Activated CD4-positive, CD25-positive, alpha-beta regulatory T cell treated with anti-CD3 and anti-CD28 coated beads, Interleukin-2, amount 50 U/mL, for 24 hours (primary cell): ENCODE measurements around the gene KCNQ2.

Source experiments
- ATAC-seq, 2 donors: fragments of 150-1000 bp; cut with Tn5 transposase; one replicate each; pipeline ENCODE4 v1.10.0; 2021; ENCODE audit warnings: mild to moderate bottlenecking in 1 of 2, moderate library complexity in 1 of 2

The KCNQ2 gene

DNA sequence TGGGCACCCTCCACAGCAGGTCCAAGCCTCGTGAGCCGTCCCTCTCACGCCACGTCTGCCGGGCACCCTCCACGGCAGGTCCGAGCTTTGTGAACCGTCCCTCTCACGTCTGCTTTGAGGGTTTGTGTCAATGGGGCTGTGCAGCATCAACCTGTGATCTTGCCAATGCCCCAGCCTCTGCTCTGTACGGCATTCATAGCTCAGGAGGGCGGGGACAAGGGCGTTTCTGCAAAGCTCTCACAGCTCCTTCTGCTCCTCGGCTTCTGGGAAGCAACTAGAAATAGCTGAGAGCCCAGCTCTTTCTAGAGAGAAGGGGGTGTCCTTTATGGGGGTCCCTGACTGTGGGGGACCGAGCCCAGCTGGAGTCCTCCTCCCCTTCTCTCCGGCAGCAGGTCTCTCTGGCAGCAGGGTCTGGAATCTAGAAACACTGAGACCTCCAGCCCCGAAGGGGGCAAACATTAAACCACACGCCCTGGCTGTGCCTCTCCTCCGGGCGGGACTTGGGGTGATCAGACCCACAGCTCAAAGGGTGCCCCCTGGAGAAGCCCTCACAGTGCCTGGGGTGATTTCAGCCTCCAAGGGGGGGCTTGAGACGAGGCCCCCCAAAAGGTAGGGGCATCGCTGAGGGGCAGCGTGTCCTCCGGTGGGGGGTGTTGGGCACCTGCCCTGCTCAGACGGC lies 70.1 kb downstream of the KCNQ2 start:
- no peak for ATAC-seq

DNA sequence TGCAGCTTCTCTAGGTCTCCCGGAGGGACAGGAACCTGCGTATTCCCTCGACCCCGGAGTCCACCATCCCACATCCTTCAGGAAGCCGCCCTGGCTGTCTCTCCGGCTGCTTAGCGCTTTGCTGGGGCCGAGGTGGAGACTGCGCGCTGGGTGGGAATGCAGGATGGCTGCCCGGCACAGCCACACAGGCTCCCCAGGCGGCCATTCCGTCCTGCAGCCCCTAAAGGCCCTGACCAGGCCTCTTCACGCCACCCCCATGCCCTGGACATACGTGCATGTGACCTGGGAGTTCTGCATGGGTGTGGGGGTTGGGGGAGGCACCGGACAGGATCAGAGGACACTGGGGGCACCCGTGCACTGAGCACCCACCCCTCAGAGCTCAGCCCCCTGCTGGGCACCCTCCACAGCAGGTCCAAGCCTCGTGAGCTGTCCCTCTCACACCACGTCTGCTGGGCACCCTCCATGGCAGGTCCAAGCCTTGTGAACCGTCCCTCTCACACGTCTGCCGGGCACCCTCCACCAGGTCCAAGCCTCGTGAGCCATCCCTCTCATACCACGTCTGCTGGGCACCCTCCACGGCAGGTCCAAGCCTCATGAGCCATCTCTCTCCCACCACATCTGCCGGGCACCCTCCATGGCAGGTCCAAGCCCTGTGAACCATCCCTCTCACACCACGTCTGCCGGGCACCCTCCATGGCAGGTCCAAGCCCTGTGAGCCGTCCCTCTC lies 70.9 kb downstream of the KCNQ2 start:
- no peak for ATAC-seq

DNA sequence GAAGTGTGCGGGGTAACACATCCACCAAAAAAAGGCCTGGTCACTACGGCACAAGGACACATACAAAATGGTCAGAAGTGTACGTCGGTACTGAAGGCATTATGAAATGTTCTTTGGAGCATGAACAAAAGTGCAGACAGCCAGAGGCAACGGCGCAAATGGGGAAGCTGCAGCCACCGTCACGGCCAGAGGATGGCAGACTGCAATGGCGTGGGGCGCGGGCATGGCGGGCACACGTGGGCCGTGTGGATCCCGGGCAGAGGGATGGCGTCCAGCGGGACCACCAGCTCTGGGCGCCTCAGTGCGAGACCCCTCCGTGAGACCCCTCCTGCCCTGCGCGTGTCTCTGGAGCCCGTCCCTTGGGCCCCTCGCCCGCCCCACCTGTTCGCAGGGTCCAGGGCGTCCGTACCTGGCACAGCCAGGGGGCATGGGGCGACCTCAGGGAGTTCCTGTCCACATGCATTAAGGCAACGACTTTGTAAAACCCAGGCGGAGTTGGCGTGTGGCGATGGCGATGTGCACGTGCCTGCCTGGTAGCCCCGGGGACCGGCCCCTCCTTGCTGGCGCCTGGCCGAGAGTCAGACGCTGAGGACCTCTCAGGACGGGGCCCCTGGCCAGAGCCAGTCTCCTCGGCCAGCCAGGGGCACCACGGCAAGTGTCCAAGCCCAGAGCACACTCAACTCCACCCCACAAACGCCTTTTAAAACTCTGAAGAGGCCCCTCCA lies 71.8 kb downstream of the KCNQ2 start:
- no peak for ATAC-seq

DNA sequence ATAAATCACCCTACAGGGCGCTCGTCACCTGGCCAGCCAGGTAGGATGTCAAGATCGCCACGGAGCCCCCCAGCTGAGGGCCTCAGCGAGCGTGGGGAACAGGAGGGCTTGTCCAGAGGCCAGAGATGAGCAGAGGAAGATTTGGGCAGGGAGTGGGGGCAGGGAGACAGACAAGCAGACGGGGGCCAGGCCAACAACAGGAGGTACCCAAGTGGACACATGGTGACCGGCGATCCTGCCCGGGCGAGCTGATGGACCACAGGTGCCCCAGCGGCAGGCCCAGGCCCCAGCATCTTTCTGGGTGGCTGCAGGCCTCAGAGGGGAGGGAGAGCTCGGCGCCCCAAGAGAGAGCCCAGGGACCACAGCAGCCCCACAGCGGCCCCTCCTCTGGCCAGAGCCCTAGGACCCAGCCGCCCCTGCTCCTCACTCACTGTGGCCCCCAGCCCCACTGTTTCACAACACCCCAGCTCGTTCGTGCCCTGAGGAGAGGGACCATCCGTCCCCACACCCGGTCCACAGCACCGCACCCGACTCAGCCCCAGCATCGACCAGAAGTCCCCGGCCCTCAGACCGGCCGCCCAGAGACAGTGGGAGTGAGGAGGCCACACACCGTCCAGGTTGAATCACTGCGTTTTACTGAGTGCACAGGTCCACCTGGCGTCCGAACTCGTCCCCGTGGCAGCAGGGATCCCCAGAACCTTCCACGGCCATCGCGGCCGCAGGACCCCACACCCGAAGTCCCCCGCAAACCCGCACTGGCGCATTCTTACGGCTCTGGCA lies 72.7 kb downstream of the KCNQ2 start:
- ATAC-seq: no peak

DNA sequence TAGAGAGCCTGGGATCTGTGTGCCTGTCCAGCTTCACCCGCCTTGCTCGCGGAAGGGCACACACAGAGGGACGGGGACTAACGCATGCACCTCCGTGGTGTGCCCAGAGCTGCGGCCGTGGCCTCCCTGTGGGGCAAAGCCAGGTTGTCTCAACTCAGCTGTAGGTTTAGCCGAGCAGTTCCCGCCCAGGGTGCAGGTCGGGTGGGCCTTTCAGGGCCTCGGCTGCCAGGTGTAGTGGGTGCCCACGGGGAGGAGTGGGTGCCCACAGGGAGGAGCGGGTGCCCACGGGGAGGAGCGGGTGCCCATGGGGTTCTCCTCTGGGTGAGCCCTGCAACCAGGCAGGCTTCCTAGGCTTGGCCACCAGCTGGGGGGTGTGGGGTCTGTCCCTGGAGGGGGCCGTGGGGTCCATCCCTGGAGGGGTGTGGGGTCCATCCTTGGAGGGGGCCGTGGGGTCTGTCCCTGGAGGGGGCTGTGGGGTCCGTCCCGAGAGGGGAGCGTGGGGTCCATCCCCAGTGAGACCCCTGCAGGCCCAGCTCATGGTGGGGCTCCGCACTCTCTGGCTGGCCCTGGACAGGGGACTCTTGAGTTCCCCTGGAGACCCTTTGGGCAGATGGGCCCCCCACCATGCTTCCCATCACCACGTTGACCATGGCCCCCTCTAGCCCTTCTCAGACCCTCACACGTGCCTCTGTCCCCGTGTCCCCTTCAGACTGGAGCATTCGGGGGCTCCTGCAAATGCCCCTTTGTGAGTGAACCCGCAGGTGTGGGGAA lies 73.5 kb downstream of the KCNQ2 start:
- ATAC-seq: no peak

DNA sequence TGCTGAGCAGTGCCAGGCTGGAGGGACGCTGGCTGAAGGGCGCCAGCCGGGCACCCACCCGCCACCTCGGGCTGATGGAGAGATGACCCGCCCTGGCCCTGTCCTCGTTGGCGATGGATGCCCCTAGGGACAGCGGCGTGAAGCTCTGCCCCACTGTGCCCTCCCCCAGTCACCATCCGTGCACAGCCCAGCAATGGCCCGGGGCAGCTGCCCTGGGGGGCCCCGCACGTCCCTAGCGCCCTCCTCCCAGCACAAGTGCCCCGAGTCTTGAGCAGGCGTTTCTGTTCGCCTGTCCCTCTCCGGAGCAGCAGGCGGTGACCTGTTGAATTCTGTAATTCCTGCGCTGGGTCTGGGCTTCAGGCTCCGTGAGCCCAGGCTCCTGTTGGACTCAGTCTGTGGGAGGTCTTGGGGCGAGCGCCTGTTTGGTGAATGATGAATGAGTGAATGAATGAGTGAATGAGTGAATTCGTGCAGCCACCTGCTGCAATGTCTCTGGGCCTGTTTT lies 74.5 kb downstream of the KCNQ2 start:
- ATAC-seq: no peak

DNA sequence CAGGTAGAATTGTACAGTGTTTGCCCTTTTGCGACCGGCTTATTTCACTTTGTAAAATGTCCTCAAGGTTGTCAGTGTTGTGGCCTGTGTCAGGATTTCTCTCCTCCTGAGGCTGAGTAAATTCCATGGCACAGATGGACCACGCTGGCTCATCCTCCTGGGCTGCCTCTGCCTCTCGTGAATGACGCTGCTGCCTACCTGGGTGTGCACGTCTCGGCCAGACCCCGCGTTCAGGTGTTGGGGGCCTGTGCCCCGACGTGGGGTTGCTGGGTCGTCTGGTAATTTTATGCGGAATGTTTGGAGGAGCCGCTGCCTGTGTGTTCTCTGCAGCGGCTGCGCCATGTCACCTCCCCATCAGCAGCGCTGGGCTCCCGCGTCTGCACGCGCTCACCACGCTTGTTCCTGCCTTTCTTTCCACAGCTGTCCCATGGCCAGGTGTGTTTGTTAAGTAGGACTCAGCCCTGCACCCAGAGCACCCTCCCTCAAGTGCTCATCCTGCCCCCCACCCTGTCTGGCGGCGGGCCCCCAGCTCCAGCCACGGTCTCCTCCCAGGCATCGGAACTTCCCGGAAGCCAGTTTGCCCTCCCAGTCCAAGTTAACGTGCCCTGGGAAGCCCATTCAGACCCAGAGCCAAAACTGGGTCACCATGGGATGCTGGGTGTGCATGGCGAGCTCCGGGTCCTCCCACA lies 75.2 kb downstream of the KCNQ2 start:
- no peak for ATAC-seq

DNA sequence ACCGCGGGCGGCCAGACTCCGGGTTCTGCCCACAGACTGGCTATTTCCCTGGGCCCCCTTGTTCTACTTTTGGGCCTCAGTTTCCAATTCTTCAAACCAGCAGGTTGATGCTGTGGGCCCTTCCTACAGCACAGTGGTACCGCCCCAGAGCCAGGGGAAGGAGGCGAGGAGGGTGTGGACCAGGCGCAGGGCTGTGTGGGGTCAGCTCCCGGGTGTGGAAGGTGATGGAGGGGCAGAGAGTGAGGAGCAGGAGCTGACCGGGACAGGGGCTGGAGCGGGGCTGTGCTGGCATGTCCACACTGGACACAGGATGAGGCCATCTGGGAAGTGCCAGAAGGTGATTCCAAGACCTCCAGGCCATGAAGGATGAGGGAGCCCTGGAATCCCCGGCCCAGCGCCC lies 76.2 kb downstream of the KCNQ2 start:
- ATAC-seq: no peak

DNA sequence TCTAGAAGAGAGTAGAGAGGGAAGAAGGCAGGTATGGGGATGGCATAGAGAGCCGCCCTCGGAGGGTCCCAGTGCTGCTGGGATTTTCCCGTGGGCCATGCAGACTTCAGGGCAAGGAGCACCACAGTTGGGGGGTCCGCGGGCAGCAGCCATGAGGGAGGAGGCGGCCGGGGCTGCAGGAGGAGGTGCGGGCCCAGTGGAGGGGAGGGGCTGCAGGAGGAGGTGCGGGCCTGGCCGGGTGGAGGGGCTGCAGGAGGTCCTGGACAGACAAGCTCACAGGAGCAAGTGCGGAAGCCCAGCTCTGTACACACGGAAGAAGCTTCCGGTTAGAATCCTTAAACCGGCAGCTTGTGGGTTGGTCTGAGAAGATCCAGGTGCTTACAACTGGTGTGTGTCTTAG lies 76.7 kb downstream of the KCNQ2 start:
- no peak for ATAC-seq

DNA sequence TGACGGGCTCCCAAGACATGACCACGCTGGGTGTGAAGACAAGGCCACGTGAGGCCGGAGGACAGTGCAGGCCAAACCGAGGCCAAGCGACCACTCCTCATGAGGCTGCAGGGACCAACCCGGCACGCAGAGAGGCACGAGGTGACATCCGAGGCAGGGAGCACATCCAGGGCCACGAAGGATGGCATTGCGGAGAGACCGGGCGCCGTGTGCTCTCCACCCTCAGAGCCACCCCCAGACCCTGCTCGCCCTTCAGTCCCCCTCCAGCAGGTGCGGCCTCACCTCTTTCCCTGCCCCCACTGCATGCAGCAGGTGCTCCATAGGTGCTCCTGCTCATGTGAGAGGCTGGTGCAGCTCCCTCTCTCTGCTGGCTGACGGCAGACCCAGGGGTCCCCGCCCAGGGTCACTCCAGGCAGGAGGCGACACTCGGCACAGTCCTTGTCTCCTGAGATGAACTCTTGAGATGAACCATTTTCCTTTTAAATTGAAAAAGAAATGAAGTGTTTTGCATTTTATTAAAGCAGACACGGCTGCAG lies 77.5 kb downstream of the KCNQ2 start:
- no peak for ATAC-seq

DNA sequence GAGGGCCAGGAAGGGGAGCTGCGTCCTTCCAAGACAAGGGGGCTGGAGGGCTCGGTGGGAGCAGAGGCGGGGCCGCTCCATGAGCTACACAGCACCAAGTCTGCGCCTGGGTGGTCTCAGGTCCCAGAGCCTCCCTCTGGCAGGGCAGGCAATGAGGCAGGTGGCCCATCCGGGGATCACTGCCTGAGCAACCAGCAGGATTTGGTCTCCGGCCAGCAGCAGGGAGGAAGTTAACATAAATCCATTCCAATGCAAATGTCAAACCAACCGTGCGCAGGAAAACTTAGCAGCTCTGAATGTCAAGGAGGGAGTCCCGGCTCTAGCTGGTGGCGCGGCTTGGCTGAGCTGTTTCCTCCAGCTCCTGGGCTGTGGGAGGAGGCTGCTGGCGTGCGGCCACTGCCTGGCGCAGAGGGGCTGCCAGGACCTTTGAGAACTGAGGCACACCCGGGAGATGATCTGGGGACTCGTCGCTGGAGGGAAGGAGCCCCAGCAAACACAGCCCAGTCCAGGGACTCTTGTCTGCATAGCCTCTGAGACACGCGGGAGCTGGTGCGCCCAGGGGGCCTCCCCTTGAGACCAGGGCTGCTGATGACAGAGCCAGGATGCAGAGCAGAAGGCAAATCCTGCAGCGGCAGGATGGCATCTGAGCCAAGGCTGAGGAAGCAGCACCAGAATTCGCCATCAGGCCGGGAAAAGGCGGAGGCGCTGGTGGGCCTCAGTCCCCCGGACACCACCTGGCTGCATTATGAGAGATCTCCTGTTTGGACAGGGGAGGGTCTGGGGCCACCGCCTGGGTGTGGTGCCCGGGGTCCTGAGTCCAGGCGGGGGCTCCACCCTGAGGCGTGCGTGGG lies 78.2 kb downstream of the KCNQ2 start:
- ATAC-seq: no peak

DNA sequence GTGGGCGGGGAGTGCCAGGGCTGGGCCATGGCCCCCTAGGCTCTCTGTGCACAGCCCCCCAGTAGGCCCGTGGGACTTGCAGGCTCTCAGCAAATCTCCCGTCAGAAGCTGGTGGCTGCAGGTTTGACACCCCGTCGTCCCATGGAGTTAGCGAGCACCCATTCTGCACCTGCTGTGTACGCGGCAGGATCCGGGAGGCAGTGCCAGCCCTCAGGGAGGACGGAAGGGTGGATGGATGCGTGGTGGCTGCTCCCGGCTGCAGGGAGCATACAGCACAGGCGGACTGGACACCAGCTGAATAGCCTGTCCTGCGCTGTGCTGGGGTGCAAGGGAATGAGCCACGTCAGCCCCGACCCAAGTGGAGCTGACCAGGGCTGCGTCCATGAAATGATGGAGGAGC lies 78.9 kb downstream of the KCNQ2 start:
- ATAC-seq: no peak

DNA sequence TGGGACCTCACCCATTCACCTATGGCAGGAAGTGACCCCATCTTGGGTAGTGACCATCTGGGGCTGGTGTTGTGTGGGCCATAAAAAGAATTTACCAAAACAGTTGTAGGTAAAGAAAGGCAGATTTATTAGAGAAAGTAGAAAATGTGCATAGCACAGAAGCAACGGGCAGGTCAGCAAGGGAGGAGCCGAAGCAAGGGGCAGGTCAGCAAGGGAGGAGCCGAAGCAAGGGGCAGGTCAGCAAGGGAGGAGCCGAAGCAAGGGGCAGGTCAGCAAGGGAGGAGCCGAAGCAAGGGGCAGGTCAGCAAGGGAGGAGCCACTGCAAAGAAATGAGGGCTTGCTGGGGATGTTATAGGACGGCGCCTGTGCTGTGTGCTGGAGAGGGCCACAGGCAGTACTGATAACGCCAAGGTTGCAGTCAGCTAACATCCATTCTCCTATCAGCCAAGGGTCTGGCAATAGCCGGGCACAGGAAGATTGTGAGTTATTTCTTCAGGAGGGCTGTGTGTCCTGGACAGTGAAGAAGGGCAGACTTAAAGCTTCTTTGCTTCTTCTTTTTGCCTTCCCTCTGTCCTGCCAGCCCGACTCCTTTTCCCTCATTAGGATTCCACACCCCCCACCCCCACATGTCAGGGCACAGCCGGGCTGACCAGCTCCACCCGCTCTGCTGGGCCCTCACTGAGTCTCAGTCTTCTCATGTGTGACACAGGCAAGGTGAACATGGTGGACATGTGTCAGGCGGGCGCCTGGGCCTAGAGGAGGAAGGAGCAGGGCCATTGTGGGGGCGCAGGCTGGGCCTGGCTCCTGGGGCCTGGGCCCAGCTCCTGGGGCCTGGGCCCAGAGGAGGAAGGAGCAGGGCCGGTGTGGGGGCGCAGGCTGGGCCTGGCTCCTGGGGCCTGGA lies 79.7 kb downstream of the KCNQ2 start:
- ATAC-seq: no peak

DNA sequence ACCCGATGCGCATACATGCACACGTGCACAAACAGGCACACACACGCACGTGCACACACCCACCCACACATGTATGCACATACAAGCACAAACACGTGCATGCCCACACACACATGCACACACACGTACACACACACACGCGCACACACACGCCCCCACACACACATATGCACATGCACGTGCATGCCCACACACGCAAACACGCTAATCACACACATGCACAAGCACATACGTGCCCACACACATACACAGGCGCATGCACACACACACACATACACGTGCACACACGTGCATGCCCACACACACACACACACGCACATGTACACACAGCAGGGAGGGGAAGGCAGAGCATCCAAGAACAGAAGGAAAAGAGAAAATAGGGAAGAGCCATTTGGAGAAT lies 84.5 kb downstream of the KCNQ2 start:
- ATAC-seq: no peak

DNA sequence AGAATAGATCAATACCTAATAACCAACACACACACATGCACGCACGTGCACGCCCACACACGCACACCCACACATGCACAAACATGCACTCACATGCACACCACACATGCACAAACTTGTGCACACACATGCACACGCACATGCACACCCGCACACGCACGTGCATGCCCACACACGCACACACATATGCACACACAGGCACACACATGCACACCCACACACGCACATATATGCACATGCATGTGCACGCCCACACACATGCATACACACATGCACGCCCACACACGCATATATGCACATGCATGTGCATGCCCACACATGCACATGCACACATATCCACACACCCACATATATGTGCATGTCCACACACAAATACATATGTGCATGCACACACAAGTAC lies 85.1 kb downstream of the KCNQ2 start:
- ATAC-seq: no peak

DNA sequence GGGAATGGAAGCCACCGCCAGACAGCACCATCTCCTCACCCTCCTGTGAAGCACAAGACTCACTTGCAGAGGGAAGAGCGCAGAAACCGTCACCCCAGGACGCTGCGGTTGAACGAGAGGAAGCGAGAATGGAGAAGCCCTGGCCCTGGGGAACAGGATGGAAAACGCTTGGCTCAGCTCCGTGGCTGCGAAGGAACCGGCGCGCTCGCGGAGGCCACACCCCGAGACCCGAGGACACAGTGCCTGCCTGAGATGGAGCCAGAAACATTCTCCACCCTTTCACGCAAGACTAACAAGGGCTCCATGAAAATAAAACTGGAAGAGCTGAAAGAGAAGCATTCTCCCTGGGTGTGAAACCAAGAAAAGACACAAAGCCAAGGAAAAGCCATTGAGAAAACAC lies 86.0 kb downstream of the KCNQ2 start:
- ATAC-seq: no peak

DNA sequence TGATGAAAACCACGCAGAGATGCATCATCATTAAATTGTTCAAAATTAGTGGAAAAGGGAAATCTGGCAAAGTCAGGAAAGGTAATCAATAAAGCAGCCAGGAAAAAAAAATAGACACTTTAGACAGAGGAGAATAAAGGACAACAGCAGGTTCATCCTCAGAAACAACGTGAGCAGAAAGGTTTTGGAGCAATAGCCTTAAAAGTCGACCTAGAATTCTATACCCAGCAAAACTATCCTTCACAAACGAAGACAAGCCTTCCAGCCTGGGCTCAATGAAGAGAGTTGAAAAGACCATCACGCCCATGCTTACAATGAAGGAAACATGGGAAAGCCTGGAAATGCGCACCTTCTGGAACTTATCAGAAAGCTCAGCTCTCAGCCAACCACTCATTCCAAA lies 86.6 kb downstream of the KCNQ2 start:
- no peak for ATAC-seq

DNA sequence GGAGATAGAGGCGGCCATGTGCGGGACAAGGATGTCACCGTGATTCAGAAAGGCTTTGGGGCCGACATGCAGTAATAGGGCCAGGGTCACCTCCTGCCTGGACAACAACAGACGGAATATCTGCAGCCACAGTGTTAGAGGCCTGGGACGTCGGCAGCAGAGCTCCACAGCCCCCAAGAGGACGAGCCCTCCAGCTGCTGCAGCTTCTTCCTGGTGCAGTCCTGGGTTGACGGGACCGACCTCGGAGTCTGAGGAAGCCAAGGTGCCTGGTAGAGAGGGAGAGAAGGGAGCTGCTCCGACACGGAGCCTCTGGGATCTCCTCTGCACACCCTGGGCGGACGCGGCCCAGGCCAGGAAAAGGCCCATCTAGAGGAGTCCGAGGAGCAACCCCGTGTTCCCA lies 88.1 kb downstream of the KCNQ2 start:
- no peak for ATAC-seq

DNA sequence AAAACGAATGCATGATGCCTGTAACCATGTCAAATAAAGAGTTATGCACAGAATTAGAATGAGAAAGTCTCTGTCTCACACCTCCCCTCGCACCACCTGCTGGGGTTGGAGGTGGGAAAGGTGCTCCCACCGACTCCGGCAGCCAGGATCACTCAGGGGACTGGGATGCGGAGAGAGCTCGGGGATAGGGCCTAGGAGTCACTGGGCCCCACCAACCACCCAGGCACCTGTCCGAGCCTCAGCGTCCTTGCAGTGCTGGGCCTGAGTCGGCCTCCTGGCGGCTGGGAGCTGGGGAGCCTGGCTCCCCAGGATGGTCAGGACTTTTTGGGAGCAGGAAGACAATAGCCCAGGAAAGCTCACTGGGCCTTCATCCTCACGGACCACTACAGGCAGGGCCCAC lies 88.9 kb downstream of the KCNQ2 start:
- ATAC-seq: no peak
